Activated CD4-positive, alpha-beta T cell treated with anti-CD3 and anti-CD28 coated beads for 1 hour (primary cell): ENCODE data around the gene ADAMTS6.

ENCODE experiments used
- DNase-seq: peaks from one replicate; pipeline ENCODE4 v3.0.0-alpha.2; 2020

Gene ADAMTS6

DNA sequence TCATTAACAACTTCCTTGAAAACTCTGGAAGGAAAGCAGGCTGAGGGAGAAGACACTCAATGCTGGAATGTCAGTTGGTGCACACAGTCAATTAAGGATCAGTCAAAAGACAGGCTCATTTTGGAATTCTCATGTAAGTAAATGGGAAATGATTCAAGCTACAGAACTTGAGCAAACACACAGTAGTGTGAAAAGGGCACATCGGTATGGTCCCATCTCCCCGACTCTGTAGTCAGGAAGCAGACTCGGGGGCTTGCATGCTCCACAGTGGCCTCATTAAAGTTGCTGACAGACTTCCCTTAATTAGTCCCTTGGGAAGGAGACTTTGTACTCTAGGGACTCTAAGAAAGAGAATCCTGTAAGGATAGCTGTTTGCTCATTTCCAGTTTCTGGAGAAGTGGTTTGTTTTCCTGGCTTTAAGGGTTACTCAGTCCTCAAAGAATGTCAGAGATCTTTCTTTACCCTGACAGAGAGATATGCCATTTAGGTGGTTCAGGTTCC is 339.2 kb downstream of the ADAMTS6 start:
- DNase-seq: no peak

- no peak for DNase-seq
Observed at GRCh38 chr5:65142016-65142415, 339.7 kb downstream of the ADAMTS6 start.

- no peak for DNase-seq
Observed at GRCh38 chr5:65141493-65141892, 340.2 kb downstream of the ADAMTS6 start.

GRCh38 chr5:65137631-65138030 is 344.1 kb downstream of the ADAMTS6 start:
- no peak for DNase-seq

DNA sequence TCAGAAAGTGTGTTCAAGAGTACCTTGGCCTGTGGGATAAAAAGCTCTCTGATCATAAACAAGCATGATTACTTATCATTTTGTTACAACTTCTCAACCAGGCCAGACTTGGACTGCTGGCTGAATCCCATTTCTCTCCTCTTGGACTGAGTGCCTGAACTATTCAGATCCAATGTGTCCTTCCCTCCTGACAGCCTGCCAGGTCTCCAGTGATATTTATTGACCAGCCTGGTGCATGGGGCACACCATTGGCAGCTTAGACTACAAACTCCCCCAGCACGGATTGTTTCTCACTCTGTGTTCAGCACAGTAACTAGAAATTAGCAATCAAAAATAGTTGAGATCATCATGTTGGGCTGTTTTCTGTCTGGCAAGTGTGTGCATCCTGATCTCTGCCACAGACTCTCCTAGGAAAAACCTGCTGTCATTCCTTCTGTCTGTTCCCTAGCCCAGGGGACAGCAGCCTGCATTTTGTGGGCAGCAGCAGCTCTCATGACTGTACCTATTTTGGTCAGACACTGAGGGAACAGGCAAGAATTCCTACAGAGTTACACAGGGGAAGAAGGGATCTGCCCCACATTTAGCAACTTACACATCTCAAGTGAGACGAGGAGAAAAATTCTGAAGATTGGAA is 348.1 kb downstream of the ADAMTS6 start:
- no peak for DNase-seq

GRCh38 chr5:65132386-65132785 is 349.3 kb downstream of the ADAMTS6 start:
- no peak for DNase-seq

- DNase-seq: no peak
Observed at GRCh38 chr5:65128226-65128625, 353.5 kb downstream of the ADAMTS6 start.

GRCh38 chr5:65127161-65127901 is 354.4 kb downstream of the ADAMTS6 start:
- no peak for DNase-seq

DNA sequence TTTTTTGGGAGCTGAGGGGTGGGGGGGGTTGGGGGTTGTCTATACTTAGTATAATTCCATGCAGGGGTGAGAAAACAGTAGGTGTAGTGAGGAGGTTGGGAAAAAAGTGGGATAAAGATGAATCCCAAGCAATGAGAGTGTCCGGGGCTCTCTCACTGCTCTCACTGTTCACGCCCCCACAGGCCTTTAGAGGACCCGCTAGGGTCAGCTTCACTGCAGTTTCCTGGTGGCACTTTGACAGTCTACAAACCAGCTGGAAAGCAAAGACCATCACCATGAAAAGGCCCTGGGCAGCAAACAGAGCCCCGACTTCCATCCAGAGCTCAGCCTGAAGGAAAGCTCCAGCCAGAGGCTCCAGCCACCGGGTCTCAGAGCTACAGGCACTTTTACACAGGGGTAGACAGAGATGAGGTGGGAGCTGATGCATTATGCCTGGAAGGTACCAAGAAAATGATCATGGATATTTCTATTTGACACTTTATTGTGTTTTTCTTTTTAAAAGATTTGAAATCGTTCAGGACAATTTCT is 355.1 kb downstream of the ADAMTS6 start:
- no peak for DNase-seq

GRCh38 chr5:65125591-65126541 is 355.9 kb downstream of the ADAMTS6 start:
- no peak for DNase-seq

GRCh38 chr5:65121880-65122436 is 359.8 kb downstream of the ADAMTS6 start:
- DNase-seq: no peak

DNA sequence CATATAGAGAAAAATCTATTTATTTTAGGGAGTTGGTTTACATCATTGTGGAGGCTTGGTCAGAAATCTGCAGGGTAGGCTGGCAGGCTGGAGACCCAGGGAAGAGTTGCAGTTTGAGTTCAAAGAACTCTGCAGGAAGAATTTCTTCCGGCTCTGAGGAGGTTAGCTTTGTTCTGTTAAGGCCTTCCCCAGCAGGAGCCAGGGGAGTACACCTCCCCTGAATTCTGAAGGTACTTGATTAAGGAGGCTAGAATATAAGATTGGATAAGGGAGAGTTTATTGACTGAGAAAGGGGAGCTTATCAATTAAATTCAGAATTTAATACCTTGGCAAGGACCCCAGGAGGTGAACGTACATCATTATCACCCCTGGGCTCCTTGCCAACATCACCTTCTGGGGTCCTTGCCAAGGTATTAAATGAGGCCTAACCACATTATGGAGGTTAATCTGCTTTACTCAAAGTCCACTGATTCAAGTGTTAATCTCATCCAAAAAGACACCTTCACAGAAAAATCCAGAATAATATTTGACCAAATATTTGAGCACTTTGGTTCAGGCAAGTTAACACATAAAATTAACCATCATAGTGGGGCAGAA is 361.3 kb downstream of the ADAMTS6 start:
- DNase-seq: no peak

DNA sequence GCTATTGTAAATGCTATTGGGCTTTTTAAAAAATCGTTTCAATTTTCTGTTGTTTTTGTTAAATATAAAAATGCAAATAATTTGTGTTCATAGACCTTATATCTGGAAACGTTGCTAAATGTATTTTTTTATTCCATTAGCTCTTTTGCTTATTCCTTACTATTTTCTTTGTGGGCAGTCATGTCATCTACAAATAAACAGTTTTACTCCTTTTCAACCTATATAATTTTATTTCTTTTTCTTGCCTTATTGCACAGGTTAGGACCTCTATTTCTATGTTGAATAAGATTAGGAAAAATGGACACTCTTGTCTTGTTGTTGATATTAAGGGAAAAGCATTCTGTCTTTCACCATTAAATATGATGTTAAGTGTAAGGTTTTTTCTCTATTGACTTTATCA is 364.2 kb downstream of the ADAMTS6 start:
- DNase-seq: no peak

DNA sequence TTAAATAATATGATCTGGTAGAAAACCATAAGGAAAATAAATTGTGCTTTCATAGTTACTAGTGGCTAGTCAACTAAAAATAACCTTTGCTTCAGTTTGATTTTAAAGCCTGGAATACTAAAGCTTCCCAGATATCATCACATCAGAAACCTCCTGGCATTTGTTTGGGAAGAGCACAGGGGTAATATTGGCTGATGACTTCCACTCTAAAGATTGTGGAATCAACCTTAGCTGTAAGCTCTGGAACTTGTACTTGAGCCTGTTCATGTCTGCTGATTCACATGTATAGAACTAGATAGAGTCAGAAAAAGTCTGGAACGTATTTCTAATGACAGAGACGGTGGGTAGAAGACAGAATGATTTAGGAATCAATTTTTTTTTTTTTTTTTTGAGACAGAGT is 367.9 kb downstream of the ADAMTS6 start:
- no peak for DNase-seq

GRCh38 chr5:65111961-65112658 is 369.6 kb downstream of the ADAMTS6 start:
- no peak for DNase-seq

DNA sequence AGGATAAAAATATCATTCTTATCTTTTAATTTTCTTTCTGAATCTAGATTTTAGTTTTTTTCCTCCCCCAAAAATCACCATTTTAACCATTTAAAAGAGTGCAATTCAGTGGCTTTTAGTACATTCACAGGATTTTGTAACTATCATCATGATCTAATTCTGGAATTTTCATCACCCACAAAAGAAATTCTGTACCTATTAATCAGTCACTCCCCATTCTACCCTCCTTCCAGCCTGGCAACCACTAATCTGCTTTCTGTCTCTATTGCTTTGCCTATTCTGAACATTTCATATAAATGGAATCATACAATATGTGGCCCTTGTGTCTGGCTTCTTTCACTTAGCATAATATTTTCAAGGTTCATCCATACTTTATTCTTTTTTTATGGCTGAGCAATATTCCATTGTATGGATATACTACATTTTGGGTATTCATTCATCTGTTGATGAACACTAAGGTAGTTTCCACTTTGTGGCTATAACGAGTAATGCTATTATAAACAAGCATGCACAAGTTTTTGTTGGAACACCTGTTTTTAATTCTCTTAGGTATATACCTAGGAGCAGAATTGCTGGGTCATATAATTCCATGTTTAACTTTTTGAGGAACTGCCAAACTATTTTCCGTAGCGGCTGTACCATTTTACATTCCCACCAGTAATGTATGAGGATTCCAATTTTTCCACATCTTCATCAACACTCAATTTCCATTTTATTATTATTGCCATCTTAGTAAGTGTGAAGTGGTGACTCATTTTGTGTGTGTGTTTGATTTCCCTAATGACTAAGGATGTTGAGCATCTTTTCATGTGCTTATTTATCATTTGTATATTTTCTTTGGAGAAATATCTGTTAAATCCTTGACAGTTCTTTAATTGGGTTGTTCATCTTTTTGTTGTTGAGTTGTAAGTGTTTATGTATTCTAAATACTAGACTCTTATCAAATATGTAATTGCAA is 372.7 kb downstream of the ADAMTS6 start:
- no peak for DNase-seq

GRCh38 chr5:65105301-65105700 is 376.4 kb downstream of the ADAMTS6 start:
- no peak for DNase-seq

GRCh38 chr5:65104831-65105230 is 376.9 kb downstream of the ADAMTS6 start:
- no peak for DNase-seq

GRCh38 chr5:65103756-65104440 is 377.8 kb downstream of the ADAMTS6 start:
- DNase-seq: no peak
